Hepatocyte (in vitro differentiated cells): ENCODE data around the gene SNF8. TPM values are rescaled to one million over a fixed set of nuclear protein-coding genes. Genes with fewer than 3 reads are reported as not detected.

Experiments used
- DNase-seq: peaks from one replicate; pipeline ENCODE4 v3.0.0-alpha.2; 2016; ENCODE audit warnings: low spot score
- H2AFZ ChIP-seq: fragments of 200-600 bp; sonication (generic); 2 replicates; pipeline ENCODE4 v1.6.0; 2016; ENCODE audit warnings: antibody characterized with exemption, mild to moderate bottlenecking
- H3K27ac ChIP-seq: fragments of 200-600 bp; sonication (generic); 2 replicates; pipeline ENCODE4 v1.5.1; 2016; ENCODE audit warnings: mild to moderate bottlenecking
- H3K27me3 ChIP-seq: fragments of 200-600 bp; sonication (generic); 2 replicates; pipeline ENCODE4 v1.6.1; 2016
- H3K36me3 ChIP-seq: fragments of 200-600 bp; sonication (generic); replicated peaks from 2 replicates; pipeline ENCODE4 v1.5.1; 2016; ENCODE audit warnings: low read depth; ENCODE audit not compliant: insufficient read depth
- H3K4me1 ChIP-seq: fragments of 200-600 bp; sonication (generic); 2 replicates; pipeline ENCODE4 v1.5.1; 2016; ENCODE audit warnings: mild to moderate bottlenecking, moderate library complexity; ENCODE audit not compliant: insufficient read depth
- H3K4me2 ChIP-seq: fragments of 200-600 bp; sonication (generic); 2 replicates; pipeline ENCODE4 v1.6.0; 2016
- H3K4me3 ChIP-seq: fragments of 200-600 bp; sonication (generic); 2 replicates; pipeline ENCODE4 v1.5.1; 2016; ENCODE audit warnings: mild to moderate bottlenecking
- H3K79me2 ChIP-seq: fragments of 200-600 bp; sonication (generic); 2 replicates; pipeline ENCODE4 v1.6.0; 2017; ENCODE audit warnings: mild to moderate bottlenecking
- H3K9me2 ChIP-seq: fragments of 200-600 bp; sonication (generic); replicated peaks from 2 replicates; pipeline ENCODE4 v1.6.0; 2017; ENCODE audit warnings: mild to moderate bottlenecking; ENCODE audit not compliant: insufficient read depth
- H3K9me3 ChIP-seq: fragments of 200-600 bp; sonication (generic); 2 replicates; pipeline ENCODE4 v1.5.1; 2016; ENCODE audit warnings: low read depth, mild to moderate bottlenecking
- H4K20me1 ChIP-seq: fragments of 200-600 bp; sonication (generic); 2 replicates; pipeline ENCODE4 v1.6.0; 2016; ENCODE audit warnings: mild to moderate bottlenecking; ENCODE audit not compliant: insufficient read depth, poor library complexity, severe bottlenecking
- CTCF ChIP-seq: fragments of 200-600 bp; sonication (generic); IDR thresholded peaks from 2 replicates; pipeline ENCODE4 v1.5.1; 2016; ENCODE audit warnings: antibody characterized with exemption, mild to moderate bottlenecking; ENCODE audit not compliant: poor library complexity
- EZH2 ChIP-seq: fragments of 200-600 bp; sonication (generic); IDR thresholded peaks from 2 replicates; pipeline ENCODE4 v1.6.1; 2016; ENCODE audit warnings: antibody characterized with exemption, mild to moderate bottlenecking, borderline replicate concordance
- EZH2phosphoT487 ChIP-seq: fragments of 200-600 bp; sonication (generic); IDR thresholded peaks from one replicate; pipeline ENCODE4 v1.6.1; 2018; ENCODE audit warnings: antibody characterized with exemption, mild to moderate bottlenecking, low read depth, moderate library complexity; ENCODE audit not compliant: unreplicated experiment, severe bottlenecking
- whole genome bisulfite sequencing: methylation state at CpG from one replicate; pipeline ENCODE4 v1.1.6; 2016; ENCODE audit warnings: low lambda C conversion rate; ENCODE audit errors: missing lambda C conversion rate; 5-methylcytosine and 5-hydroxymethylcytosine counted together
- polyA plus RNA-seq: library from polyadenylated mRNA; unstranded; fragments of >200 nt; fragmentation: Nextera tagmentation; extraction: Ambion mirVana; gene quantifications from 2 replicates; pipeline ENCODE4 v1.2.1, GENCODE V29; 2016
- total RNA-seq: library from RNA; depleted of rRNA; stranded (reverse); fragments of >200 nt; gene quantifications from 2 replicates; pipeline ENCODE4 v1.2.3, GENCODE V29; 2014

SNF8 gene
- total and polyA plus RNA-seq, 2 experiments from 2014 or later = 101 to 195 TPM

GRCh38 chr17:48930435-48930873 lies 14.2 kb downstream of the SNF8 start:
- no peak for TF ChIP-seq EZH2
- TF ChIP-seq EZH2phosphoT487 = no peak
- TF ChIP-seq CTCF = no peak
- Histone ChIP-seq H2AFZ (no peak overlapping the region), H3K27ac (peak overlapping the region; percentile 23), H4K20me1 (no peaks in the 10 kb centered on the region), H3K79me2 (no peaks in the 10 kb centered on the region), H3K4me1 (no peaks in the 10 kb centered on the region), H3K36me3 (peaks cover 5% of the 10 kb centered on the region), H3K9me3 (no peaks in the 10 kb centered on the region), H3K9me2 (no peaks in the 10 kb centered on the region), H3K4me3 (no peak overlapping the region), H3K27me3 (no peaks in the 10 kb centered on the region), H3K4me2 (no peak overlapping the region)
- no peak for DNase-seq
- 80% methylated on average over 3 of the region's 3 CpGs for WGBS

- H3K79me2 ChIP-seq = no peaks in the 10 kb centered on the region
- TF ChIP-seq EZH2 (no peak), CTCF (no peak), EZH2phosphoT487 (no peak)
- no peaks in the 10 kb centered on the region for H3K9me3 ChIP-seq
- H3K27me3 ChIP-seq = no peaks in the 10 kb centered on the region
- peak overlapping the region; percentile 23 for H3K27ac ChIP-seq
- H3K4me1 ChIP-seq = no peaks in the 10 kb centered on the region
- no peak for DNase-seq
- no peak overlapping the region for H3K4me2 ChIP-seq
- 100% methylated on average over 1 of the region's 1 CpG for WGBS
- H3K9me2 ChIP-seq = no peaks in the 10 kb centered on the region
- H3K36me3 ChIP-seq = peaks cover 5% of the 10 kb centered on the region
- no peak overlapping the region for H2AFZ ChIP-seq
- H4K20me1 ChIP-seq = no peaks in the 10 kb centered on the region
- no peak overlapping the region for H3K4me3 ChIP-seq
Observed at GRCh38 chr17:48929812-48930165, 14.9 kb downstream of the SNF8 start.

GRCh38 chr17:48928876-48929811 lies 15.5 kb downstream of the SNF8 start:
- Histone ChIP-seq H3K27me3 (no peaks in the 10 kb centered on the region), H3K27ac (peak overlapping the region; percentile 23), H2AFZ (no peak overlapping the region), H3K4me1 (no peaks in the 10 kb centered on the region), H3K9me3 (no peaks in the 10 kb centered on the region), H3K4me3 (no peak overlapping the region), H3K36me3 (peaks cover 5% of the 10 kb centered on the region), H4K20me1 (no peaks in the 10 kb centered on the region), H3K4me2 (no peak overlapping the region), H3K9me2 (no peaks in the 10 kb centered on the region), H3K79me2 (no peaks in the 10 kb centered on the region)
- no peak for TF ChIP-seq EZH2phosphoT487
- TF ChIP-seq EZH2 = no peak
- no peak for TF ChIP-seq CTCF
- 88% methylated on average over 6 of the region's 6 CpGs for WGBS
- DNase-seq = no peak
